H1 (cell line): ENCODE measurements around the gene MANBA. TPM values are rescaled to one million over a fixed set of nuclear protein-coding genes. Genes with fewer than 3 reads are reported as not detected.

Experiments used
- CTBP2 ChIP-seq: IDR thresholded peaks from 2 replicates; pipeline ENCODE4 v1.7.0; 2011; ENCODE audit warnings: borderline replicate concordance, mild to moderate bottlenecking, moderate library complexity, mixed read lengths, low read length; ENCODE audit not compliant: insufficient read depth, insufficient read length
- EZH2 ChIP-seq: fragments of 200-600 bp; sonication (generic); IDR thresholded peaks from 2 replicates; pipeline ENCODE4 v1.7.1; 2012; ENCODE audit warnings: low read depth, mild to moderate bottlenecking, moderate library complexity, low read length, inconsistent platforms; ENCODE audit not compliant: severe bottlenecking
- JUN ChIP-seq: IDR thresholded peaks from 2 replicates; pipeline ENCODE4 v1.6.1; 2011; ENCODE audit warnings: low read depth, mild to moderate bottlenecking, improper control_type of control experiment, low read length
- SUZ12 ChIP-seq: fragments of 200-600 bp; sonication (generic); IDR thresholded peaks from 2 replicates; pipeline ENCODE4 v1.6.1; 2012; ENCODE audit warnings: mild to moderate bottlenecking, inconsistent platforms, low read length, moderate library complexity, mixed read lengths
- TBP ChIP-seq: IDR thresholded peaks from 2 replicates; pipeline ENCODE4 v1.6.1; 2011; ENCODE audit warnings: low read depth, low read length, improper control_type of control experiment
- polyA plus RNA-seq, 7 experiments: library from polyadenylated mRNA; depleted of rRNA in 3 of 7; stranded (reverse) in 5 of 7; unstranded in 2 of 7; fragments of >200 nt in 5 of 7; fragments of 200-250 nt in 2 of 7; gene quantifications; 1 replicate in 5 of 7; 2 replicates in 1 of 7; 4 replicates in 1 of 7; pipeline versions ENCODE4 v1.2.1 to v1.2.3, GENCODE V29; 2011 to 2013; ENCODE audit warnings: missing spikeins in 2 of 7, mixed read lengths in 2 of 7
- total RNA-seq: library from RNA; stranded (reverse); fragmentation: NEBNext Ultra II Directional; extraction: Animal tissue kit (Norgen Biotek cat#: 25700); gene quantifications from 2 replicates; pipeline ENCODE4 v1.2.1, GENCODE V29; 2021
- TF ChIP-seq, protein P1 (sequence below): fragments of 300-600 bp; sonication (generic); IDR thresholded peaks from 2 replicates; pipeline ENCODE4 v1.7.1; 2012; ENCODE audit warnings: low read length, moderate library complexity, mild to moderate bottlenecking, inconsistent platforms; ENCODE audit not compliant: insufficient replicate concordance

Gene MANBA
- total and polyA plus RNA-seq, 2 of the 8 experiments (the other 6 are each of a cell fraction or from before 2014, with no cell fraction given) = 22.9 to 27.8 TPM

GRCh38 chr4:102764901-102765300, 4.1 kb upstream of the MANBA start (continued):
- TF ChIP-seq, protein P1, sequence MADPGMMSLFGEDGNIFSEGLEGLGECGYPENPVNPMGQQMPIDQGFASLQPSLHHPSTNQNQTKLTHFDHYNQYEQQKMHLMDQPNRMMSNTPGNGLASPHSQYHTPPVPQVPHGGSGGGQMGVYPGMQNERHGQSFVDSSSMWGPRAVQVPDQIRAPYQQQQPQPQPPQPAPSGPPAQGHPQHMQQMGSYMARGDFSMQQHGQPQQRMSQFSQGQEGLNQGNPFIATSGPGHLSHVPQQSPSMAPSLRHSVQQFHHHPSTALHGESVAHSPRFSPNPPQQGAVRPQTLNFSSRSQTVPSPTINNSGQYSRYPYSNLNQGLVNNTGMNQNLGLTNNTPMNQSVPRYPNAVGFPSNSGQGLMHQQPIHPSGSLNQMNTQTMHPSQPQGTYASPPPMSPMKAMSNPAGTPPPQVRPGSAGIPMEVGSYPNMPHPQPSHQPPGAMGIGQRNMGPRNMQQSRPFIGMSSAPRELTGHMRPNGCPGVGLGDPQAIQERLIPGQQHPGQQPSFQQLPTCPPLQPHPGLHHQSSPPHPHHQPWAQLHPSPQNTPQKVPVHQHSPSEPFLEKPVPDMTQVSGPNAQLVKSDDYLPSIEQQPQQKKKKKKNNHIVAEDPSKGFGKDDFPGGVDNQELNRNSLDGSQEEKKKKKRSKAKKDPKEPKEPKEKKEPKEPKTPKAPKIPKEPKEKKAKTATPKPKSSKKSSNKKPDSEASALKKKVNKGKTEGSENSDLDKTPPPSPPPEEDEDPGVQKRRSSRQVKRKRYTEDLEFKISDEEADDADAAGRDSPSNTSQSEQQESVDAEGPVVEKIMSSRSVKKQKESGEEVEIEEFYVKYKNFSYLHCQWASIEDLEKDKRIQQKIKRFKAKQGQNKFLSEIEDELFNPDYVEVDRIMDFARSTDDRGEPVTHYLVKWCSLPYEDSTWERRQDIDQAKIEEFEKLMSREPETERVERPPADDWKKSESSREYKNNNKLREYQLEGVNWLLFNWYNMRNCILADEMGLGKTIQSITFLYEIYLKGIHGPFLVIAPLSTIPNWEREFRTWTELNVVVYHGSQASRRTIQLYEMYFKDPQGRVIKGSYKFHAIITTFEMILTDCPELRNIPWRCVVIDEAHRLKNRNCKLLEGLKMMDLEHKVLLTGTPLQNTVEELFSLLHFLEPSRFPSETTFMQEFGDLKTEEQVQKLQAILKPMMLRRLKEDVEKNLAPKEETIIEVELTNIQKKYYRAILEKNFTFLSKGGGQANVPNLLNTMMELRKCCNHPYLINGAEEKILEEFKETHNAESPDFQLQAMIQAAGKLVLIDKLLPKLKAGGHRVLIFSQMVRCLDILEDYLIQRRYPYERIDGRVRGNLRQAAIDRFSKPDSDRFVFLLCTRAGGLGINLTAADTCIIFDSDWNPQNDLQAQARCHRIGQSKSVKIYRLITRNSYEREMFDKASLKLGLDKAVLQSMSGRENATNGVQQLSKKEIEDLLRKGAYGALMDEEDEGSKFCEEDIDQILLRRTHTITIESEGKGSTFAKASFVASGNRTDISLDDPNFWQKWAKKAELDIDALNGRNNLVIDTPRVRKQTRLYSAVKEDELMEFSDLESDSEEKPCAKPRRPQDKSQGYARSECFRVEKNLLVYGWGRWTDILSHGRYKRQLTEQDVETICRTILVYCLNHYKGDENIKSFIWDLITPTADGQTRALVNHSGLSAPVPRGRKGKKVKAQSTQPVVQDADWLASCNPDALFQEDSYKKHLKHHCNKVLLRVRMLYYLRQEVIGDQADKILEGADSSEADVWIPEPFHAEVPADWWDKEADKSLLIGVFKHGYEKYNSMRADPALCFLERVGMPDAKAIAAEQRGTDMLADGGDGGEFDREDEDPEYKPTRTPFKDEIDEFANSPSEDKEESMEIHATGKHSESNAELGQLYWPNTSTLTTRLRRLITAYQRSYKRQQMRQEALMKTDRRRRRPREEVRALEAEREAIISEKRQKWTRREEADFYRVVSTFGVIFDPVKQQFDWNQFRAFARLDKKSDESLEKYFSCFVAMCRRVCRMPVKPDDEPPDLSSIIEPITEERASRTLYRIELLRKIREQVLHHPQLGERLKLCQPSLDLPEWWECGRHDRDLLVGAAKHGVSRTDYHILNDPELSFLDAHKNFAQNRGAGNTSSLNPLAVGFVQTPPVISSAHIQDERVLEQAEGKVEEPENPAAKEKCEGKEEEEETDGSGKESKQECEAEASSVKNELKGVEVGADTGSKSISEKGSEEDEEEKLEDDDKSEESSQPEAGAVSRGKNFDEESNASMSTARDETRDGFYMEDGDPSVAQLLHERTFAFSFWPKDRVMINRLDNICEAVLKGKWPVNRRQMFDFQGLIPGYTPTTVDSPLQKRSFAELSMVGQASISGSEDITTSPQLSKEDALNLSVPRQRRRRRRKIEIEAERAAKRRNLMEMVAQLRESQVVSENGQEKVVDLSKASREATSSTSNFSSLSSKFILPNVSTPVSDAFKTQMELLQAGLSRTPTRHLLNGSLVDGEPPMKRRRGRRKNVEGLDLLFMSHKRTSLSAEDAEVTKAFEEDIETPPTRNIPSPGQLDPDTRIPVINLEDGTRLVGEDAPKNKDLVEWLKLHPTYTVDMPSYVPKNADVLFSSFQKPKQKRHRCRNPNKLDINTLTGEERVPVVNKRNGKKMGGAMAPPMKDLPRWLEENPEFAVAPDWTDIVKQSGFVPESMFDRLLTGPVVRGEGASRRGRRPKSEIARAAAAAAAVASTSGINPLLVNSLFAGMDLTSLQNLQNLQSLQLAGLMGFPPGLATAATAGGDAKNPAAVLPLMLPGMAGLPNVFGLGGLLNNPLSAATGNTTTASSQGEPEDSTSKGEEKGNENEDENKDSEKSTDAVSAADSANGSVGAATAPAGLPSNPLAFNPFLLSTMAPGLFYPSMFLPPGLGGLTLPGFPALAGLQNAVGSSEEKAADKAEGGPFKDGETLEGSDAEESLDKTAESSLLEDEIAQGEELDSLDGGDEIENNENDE = no peak
- TF ChIP-seq CTBP2 = no peak
- TF ChIP-seq TBP = no peak
- no peak for TF ChIP-seq EZH2
- TF ChIP-seq SUZ12 = no peak
- no peak for TF ChIP-seq JUN
